Spinal cord (tissue), 10 donors: ENCODE data around the gene SMC2. TPM values are rescaled to one million over a fixed set of nuclear protein-coding genes. Genes with fewer than 3 reads are reported as not detected.

Experiments used
- DNase-seq, 6 donors: peaks; one replicate each; pipeline versions ENCODE4 v3.0.0 to v3.0.0-alpha.2; 2013 to 2015; ENCODE audit warnings: low spot score in 6 of 6, low read depth in 4 of 6
- H3K27ac ChIP-seq: one replicate; pipeline ENCODE4 v1.5.1; 2013; ENCODE audit warnings: low read depth, low read length, control low read depth
- H3K27me3 ChIP-seq: one replicate; pipeline ENCODE4 v1.6.1; 2013; ENCODE audit warnings: low read length; ENCODE audit not compliant: control insufficient read depth, insufficient read depth
- H3K36me3 ChIP-seq: one replicate; pipeline ENCODE4 v1.6.1; 2013; ENCODE audit warnings: low read length; ENCODE audit not compliant: control insufficient read depth, insufficient read depth
- H3K4me1 ChIP-seq: one replicate; pipeline ENCODE4 v1.6.1; 2013; ENCODE audit warnings: low read length; ENCODE audit not compliant: control insufficient read depth, insufficient read depth
- H3K4me3 ChIP-seq: one replicate; pipeline ENCODE4 v1.5.1; 2013; ENCODE audit warnings: low read depth, low read length, control low read depth
- H3K9me3 ChIP-seq: one replicate; pipeline ENCODE4 v1.6.1; 2013; ENCODE audit warnings: low read length; ENCODE audit not compliant: control insufficient read depth, insufficient read depth
- WGBS: methylation state at CpG from one replicate; pipeline ENCODE4 v1.1.5; 2013; ENCODE audit warnings: missing lambda C conversion rate; ENCODE audit not compliant: insufficient coverage; 5-methylcytosine and 5-hydroxymethylcytosine counted together
- polyA plus RNA-seq, 2 donors: library from polyadenylated mRNA; unstranded; fragments of 120-200 nt; gene quantifications; one replicate each; pipeline ENCODE4 v1.2.1, GENCODE V29; 2013; ENCODE audit not compliant: insufficient read length in 2 of 2
- total RNA-seq, 2 donors: library from RNA; depleted of rRNA in 1 of 2; stranded (reverse); fragments of 120-200 nt in 1 of 2; fragments of >200 nt in 1 of 2; gene quantifications; one replicate each; pipeline versions ENCODE4 v1.2.3 to v1.2.4, GENCODE V29; 2013 to 2014
- donor health status: healthy.

The SMC2 gene
- total and polyA plus RNA-seq, 4 donors, result 17.9 to 34.9 (median 24.5) TPM

DNA sequence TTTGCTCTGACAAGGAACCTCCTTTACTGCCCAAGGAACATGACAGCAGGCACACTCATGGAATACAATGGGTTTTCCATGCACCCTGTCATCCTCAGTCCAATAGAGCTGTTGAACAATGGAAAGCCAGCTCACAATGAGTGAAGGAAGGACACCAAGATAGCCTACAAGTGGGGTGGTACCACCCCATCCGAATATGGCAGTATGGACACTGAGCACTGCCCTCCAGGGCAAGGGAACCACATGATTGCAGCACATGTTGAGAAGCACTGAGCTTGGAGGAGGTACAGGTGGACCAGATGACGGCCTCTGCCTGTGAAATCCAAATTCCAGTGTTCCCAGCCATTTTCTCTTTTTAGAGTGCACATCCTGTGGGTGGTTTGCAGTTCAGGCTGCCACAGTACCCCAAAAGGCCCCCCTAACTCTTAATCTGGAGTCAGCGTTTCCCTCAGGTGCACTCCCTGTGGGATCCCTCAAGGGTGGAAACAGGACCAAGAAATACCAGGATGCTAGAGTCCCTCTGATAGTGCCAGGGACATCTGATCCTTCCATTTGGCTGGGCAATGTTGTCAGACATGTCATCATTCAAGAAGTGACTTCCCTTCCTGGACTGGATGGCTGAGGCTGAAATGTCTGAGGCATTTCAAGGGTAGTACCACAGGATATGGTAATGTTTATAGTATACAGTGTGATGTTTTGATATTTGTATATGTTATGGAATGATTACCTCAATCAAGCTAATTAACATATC lies 48.9 kb downstream of the SMC2 start:
- no peaks in the 10 kb centered on the region for H3K27me3 ChIP-seq
- no peak for DNase-seq
- H3K4me1 ChIP-seq, result no peaks in the 10 kb centered on the region
- H3K4me3 ChIP-seq, result no peak overlapping the region
- peaks cover 3% of the 10 kb centered on the region for H3K36me3 ChIP-seq
- H3K27ac ChIP-seq, result no peak overlapping the region
- WGBS, result 100% methylated on average over 3 of the region's 3 CpGs
- no peaks in the 10 kb centered on the region for H3K9me3 ChIP-seq

DNA sequence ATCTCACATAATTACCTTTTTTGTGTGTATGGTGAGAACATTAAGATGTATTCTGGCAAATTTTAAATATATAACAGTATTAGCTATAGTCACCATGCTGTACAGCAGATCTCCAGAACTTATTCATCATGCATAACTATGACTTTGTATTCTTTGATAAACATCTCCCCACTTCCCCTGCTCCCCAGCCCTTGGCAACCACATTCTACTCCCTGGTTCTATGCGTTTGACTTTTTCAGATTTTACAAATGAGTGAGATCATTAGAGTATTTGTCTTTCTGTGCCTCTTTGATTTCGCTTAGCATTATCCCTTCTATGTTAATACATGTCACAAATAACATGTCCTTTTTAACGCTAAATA lies 49.4 kb downstream of the SMC2 start:
- no peak for DNase-seq
- no peak overlapping the region for H3K4me3 ChIP-seq
- no peak overlapping the region for H3K27ac ChIP-seq
- H3K36me3 ChIP-seq, result peaks cover 3% of the 10 kb centered on the region
- H3K27me3 ChIP-seq, result no peaks in the 10 kb centered on the region
- H3K4me1 ChIP-seq, result no peaks in the 10 kb centered on the region
- no peaks in the 10 kb centered on the region for H3K9me3 ChIP-seq
- no CpG with 5 or more reads among the region's 3 CpGs for WGBS

DNA sequence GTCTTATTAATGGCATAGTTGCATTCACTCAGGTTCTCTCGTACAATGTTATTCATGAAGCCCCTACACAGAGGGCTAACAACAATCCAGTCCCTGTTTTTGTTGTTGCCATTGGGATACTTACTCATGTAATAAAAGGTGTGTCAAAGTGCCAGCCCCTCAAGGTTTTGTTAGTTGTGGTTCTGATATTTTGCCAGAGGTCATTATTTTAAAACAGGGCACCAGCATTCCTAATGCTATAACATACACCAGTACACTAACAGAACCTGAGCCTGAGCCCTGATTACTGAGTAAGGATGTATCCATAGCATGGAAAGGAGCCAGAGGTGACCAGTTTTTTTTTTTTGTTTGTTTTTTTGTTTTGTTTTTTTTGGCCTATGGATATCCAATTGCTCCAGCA lies 50.2 kb downstream of the SMC2 start:
- Histone ChIP-seq H3K4me3 (no peak overlapping the region), H3K27me3 (no peaks in the 10 kb centered on the region), H3K27ac (no peak overlapping the region), H3K4me1 (no peaks in the 10 kb centered on the region), H3K9me3 (no peaks in the 10 kb centered on the region), H3K36me3 (peaks cover 3% of the 10 kb centered on the region)
- WGBS, result no CpG with 5 or more reads among the region's 1 CpG
- no peak for DNase-seq

DNA sequence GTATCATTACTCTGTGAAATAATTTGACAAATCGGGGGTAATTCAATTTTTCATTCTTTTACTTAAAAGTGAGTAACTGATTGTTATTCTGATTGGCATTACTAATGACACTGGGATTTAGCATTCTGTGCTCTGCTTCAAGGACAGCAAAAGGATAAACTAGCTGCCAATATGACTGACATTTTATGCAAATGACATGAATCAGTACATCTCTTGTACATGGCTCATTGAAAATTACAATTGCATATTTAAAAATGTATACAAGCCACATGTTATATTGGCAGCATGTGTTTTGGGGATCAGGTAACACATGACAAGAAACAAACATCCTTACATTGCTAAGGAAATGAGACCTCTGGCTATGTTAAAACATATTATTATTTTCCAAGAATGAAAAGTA lies 79.0 kb downstream of the SMC2 start:
- Histone ChIP-seq H3K9me3 (no peaks in the 10 kb centered on the region), H3K4me1 (no peaks in the 10 kb centered on the region), H3K36me3 (no peaks in the 10 kb centered on the region), H3K4me3 (no peak overlapping the region), H3K27ac (no peak overlapping the region), H3K27me3 (no peaks in the 10 kb centered on the region)
- DNase-seq, result peak in 1 of 6 donors; percentile 12
- WGBS, result no CpG with 5 or more reads among the region's 1 CpG

DNA sequence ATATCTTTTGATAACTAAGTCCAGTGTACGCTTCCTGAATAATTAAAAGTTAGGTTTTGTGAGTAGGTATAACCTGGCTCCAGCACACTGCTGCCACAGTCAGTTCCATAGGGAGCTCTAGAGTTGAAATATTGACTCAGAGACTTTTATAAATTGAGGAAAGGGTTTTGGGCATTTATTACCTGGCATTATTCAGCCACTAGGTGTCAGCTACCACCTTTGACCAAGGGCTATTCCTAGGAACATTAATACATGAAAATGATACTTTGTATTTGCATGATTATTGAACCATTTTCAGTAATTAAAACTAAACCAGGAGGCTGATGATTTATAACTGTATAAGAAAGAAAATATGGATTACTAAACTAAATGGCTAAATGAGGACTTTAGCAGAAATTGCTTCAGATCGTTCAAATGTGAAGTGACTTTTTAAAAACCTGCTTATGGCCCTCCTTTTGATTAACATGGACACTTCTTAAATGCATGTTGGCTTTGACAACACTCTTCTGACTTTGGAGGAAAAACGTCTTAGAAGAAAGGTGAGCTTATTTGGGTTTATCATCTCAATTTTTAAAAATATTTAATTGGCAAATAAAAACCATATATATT lies 83.0 kb downstream of the SMC2 start:
- no peak overlapping the region for H3K27ac ChIP-seq
- H3K4me1 ChIP-seq, result no peaks in the 10 kb centered on the region
- no peaks in the 10 kb centered on the region for H3K36me3 ChIP-seq
- H3K27me3 ChIP-seq, result no peaks in the 10 kb centered on the region
- no peaks in the 10 kb centered on the region for H3K9me3 ChIP-seq
- WGBS, result no CpG with 5 or more reads among the region's 3 CpGs
- no peak for DNase-seq
- no peak overlapping the region for H3K4me3 ChIP-seq

DNA sequence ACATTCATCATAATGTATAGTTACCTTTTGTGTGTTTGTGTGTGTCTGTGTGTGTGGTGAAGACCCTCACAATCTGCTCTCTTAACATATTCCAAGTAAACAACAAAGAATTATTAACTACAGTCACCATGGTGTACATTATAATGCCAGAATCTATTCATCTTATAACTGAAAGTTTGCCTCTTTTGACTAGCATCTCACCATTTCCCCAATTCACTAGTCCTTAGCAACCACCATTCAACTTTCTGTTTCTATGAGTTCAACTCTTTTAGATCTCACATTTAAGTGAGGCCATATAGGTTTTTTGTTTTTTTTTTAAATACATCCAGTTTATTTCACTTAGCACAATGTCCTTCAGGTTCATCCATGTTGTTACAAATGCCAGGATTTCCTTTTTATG lies 83.6 kb downstream of the SMC2 start:
- no peak for DNase-seq
- Histone ChIP-seq H3K4me1 (no peaks in the 10 kb centered on the region), H3K36me3 (no peaks in the 10 kb centered on the region), H3K4me3 (no peak overlapping the region), H3K9me3 (no peaks in the 10 kb centered on the region), H3K27me3 (no peaks in the 10 kb centered on the region), H3K27ac (no peak overlapping the region)
